ENCODE measurements around the gene NEDD4L. TPM values are rescaled to one million over a fixed set of nuclear protein-coding genes. Genes with fewer than 3 reads are reported as not detected.

NEDD4L gene
- total and polyA plus RNA-seq, 7 donors, result 14.8 to 28.0 (median 19.6) TPM

- intact Hi-C loops (cut with DNase I), result no loop called here
- TF ChIP-seq, protein P1, sequence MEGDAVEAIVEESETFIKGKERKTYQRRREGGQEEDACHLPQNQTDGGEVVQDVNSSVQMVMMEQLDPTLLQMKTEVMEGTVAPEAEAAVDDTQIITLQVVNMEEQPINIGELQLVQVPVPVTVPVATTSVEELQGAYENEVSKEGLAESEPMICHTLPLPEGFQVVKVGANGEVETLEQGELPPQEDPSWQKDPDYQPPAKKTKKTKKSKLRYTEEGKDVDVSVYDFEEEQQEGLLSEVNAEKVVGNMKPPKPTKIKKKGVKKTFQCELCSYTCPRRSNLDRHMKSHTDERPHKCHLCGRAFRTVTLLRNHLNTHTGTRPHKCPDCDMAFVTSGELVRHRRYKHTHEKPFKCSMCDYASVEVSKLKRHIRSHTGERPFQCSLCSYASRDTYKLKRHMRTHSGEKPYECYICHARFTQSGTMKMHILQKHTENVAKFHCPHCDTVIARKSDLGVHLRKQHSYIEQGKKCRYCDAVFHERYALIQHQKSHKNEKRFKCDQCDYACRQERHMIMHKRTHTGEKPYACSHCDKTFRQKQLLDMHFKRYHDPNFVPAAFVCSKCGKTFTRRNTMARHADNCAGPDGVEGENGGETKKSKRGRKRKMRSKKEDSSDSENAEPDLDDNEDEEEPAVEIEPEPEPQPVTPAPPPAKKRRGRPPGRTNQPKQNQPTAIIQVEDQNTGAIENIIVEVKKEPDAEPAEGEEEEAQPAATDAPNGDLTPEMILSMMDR (IDR thresholded peaks at IDR 0.05), result no peak
- 39 to 66% (median 44%) methylated on average over 4 of the region's 4 CpGs for WGBS, 3 donors
- Histone ChIP-seq H3K27ac (no peak overlapping the region), H3K27me3 (ENCODE audit: insufficient read depth in 3 of 3, low read length in 2 of 3) (no peaks in the 10 kb centered on the region), H3K9me3 (no peaks in the 10 kb centered on the region), H3K4me1 (peaks cover 51% of the 10 kb centered on the region), H3K4me3 (no peak overlapping the region), H3K36me3 (ENCODE audit: insufficient read depth in 1 of 2, low read depth in 1 of 2) (no peaks in the 10 kb centered on the region)
- DNase-seq, result no peak
- ATAC-seq, result peak in 1 of 4 donors; percentile 25
Observed at GRCh38 chr18:58297198-58297597, 253.2 kb downstream of the NEDD4L start.

DNA sequence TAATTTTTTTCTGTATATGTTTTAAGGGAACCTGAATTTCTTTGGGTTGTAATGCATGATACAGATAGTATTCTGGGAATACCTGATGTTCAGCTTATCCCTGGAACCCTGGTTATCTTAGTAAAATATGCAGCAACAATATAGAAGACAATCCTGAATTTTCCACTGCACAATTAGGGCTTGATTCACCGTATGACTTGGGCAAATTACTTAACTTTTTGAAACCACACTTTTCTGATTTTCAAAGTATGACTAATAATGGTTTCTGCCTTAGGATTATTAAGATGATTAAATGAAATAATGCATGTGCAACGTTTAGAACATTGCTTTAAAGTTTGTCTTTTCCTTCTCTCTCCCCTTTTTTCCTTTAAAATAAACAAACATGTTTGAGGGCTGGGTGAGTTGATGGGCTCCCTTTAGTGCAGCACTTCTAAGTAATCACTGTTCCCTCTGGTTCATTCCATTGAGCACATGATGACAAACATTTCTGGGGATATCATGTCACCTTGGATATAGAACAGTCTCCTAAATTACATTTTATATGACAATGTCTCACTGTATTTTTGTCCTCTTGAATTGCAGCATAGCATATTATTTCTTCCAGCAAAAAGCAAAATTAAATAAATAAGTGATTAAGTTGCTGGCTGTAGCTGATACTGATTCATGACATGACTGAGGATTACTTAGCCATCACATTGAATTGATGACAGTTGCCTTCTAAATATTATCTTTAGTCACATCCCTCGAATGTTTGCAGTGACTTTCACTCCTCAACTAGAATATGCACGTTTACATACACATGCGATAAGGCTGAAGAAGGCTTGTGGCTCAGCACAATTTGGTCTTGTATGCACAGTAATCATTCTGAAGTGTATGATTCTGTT is 254.5 kb downstream of the NEDD4L start:
- peak; percentile 33 to 70 (median 52) for ATAC-seq
- no peak for DNase-seq
- Histone ChIP-seq H3K9me3 (no peaks in the 10 kb centered on the region), H3K27ac (peak overlapping the region; percentile 20), H3K36me3 (ENCODE audit: insufficient read depth in 1 of 2, low read depth in 1 of 2) (no peaks in the 10 kb centered on the region), H3K27me3 (ENCODE audit: insufficient read depth in 3 of 3, low read length in 2 of 3) (no peaks in the 10 kb centered on the region), H3K4me1 (peaks cover 53% of the 10 kb centered on the region), H3K4me3 (no peak overlapping the region)
- intact Hi-C loops (cut with DNase I), result no loop called here
- 27 to 37% (median 34%) methylated on average over 5 of the region's 5 CpGs for WGBS, 3 donors
- TF ChIP-seq, protein P1 (IDR thresholded peaks at IDR 0.05), result no peak

- intact Hi-C loops (cut with DNase I), result no loop called here
- Histone ChIP-seq H3K36me3 (ENCODE audit: insufficient read depth in 1 of 2, low read depth in 1 of 2) (no peaks in the 10 kb centered on the region), H3K4me3 (no peak overlapping the region), H3K9me3 (no peaks in the 10 kb centered on the region), H3K27me3 (ENCODE audit: insufficient read depth in 3 of 3, low read length in 2 of 3) (no peaks in the 10 kb centered on the region), H3K4me1 (peaks cover 53% of the 10 kb centered on the region), H3K27ac (peak overlapping the region; percentile 20)
- 43 to 67% (median 55%) methylated on average over 4 of the region's 4 CpGs for WGBS, 3 donors
- TF ChIP-seq, protein P1 (IDR thresholded peaks at IDR 0.05), result no peak
- DNase-seq, result no peak
- peak in 1 of 4 donors; percentile 27 for ATAC-seq
Observed at GRCh38 chr18:58299135-58299473, 255.1 kb downstream of the NEDD4L start.

- no peaks in the 10 kb centered on the region for H3K27me3 ChIP-seq (ENCODE audit: insufficient read depth in 3 of 3, low read length in 2 of 3)
- no peak overlapping the region for H3K27ac ChIP-seq
- 11 to 50% (median 21%) methylated on average over 1 of the region's 1 CpG for WGBS, 3 donors
- no peaks in the 10 kb centered on the region for H3K9me3 ChIP-seq
- ATAC-seq (peak in 2 of 4 donors; percentile 81 to 84), DNase-seq (no peak)
- H3K36me3 ChIP-seq (ENCODE audit: insufficient read depth in 1 of 2, low read depth in 1 of 2), result no peaks in the 10 kb centered on the region
- intact Hi-C loops (cut with DNase I), result loop anchor here in 1 of 2 donors (5.0 kb wide), 1 partner anchor 43 kb away; no protein-coding TSS in a partner anchor
- no peak overlapping the region for H3K4me3 ChIP-seq
- peaks cover 53% of the 10 kb centered on the region for H3K4me1 ChIP-seq
- TF ChIP-seq, protein P1 (IDR thresholded peaks at IDR 0.05), result no peak
Observed at GRCh38 chr18:58299936-58300335, 255.9 kb downstream of the NEDD4L start.

Measured in psoas muscle (tissue), 8 donors.